ENCODE data around the gene GRM5. TPM values are rescaled to one million over a fixed set of nuclear protein-coding genes. Genes with fewer than 3 reads are reported as not detected.

Gene GRM5
- total and polyA plus RNA-seq, 2 donors (not counting 1 experiment from before 2014, with no cell fraction given): not detected

GRCh38 chr11:88701816-88702215 is 364.0 kb downstream of the GRM5 start:
- H3K4me2 ChIP-seq (replicated peaks; ENCODE audit: low read depth, low read length, poor library complexity, severe bottlenecking): no peak overlapping the region
- Mint-ChIP-seq H3K4me3 (no peak overlapping the region), H3K4me1 (no peaks in the 10 kb centered on the region), H3K27ac (no peak overlapping the region), H3K27me3 (no peaks in the 10 kb centered on the region), H3K9me3 (ENCODE audit: insufficient read depth) (no peaks in the 10 kb centered on the region)
- no peaks in the 10 kb centered on the region for H3K36me3 ChIP-seq (replicated peaks in 1 of 2; ENCODE audit: control extremely low read depth in 1 of 2, control insufficient read depth in 1 of 2, extremely low read depth in 1 of 2, insufficient read depth in 2 of 2, low read length in 1 of 2)
- TF ChIP-seq EZH2 (IDR thresholded peaks at IDR 0.05; ENCODE audit: borderline replicate concordance, insufficient read depth, low read depth, low read length, poor library complexity, severe bottlenecking): no peak
- TF ChIP-seq CTCF (IDR thresholded peaks at IDR 0.05): no peak
- H3K9ac ChIP-seq (ENCODE audit: low read length): no peak overlapping the region
- H3K79me2 ChIP-seq (ENCODE audit: control insufficient read depth, insufficient read depth, low read length): no peaks in the 10 kb centered on the region
- H2AFZ ChIP-seq (ENCODE audit: insufficient read depth, low read depth, low read length, poor library complexity, severe bottlenecking): no peak overlapping the region
- no peak overlapping the region for H3K4me3 ChIP-seq (ENCODE audit: control extremely low read depth in 1 of 5, extremely low read depth in 1 of 5, insufficient read depth in 1 of 5, low read depth in 2 of 5, low read length in 4 of 5)
- ChIA-PET CTCF (no interaction called here), POLR2A (no interaction called here)
- H4K20me1 ChIP-seq (ENCODE audit: control insufficient read depth, insufficient read depth, low read length, poor library complexity, severe bottlenecking): no peaks in the 10 kb centered on the region
- no peaks in the 10 kb centered on the region for H3K9me3 ChIP-seq (ENCODE audit: control extremely low read depth in 1 of 3, control insufficient read depth in 2 of 3, insufficient read depth in 1 of 3, low read length in 2 of 3)
- H3K27me3 ChIP-seq (replicated peaks in 1 of 4; ENCODE audit: control extremely low read depth in 1 of 4, control insufficient read depth in 3 of 4, insufficient read depth in 4 of 4, low read length in 3 of 4): no peaks in the 10 kb centered on the region
- WGBS (ENCODE audit: insufficient coverage): no CpG with 5 or more reads among the region's 2 CpGs
- no peak for ATAC-seq (ENCODE audit: low read depth)
- DNase-seq: no peak
- no peaks in the 10 kb centered on the region for H3K4me1 ChIP-seq (ENCODE audit: control insufficient read depth in 2 of 2, insufficient read depth in 2 of 2, low read length in 2 of 2)
- intact Hi-C loops (cut with micrococcal nuclease): no loop called here
- H3K27ac ChIP-seq (ENCODE audit: low read length in 2 of 2): no peak overlapping the region

- Histone ChIP-seq H3K36me3 (replicated peaks in 1 of 2; ENCODE audit: control extremely low read depth in 1 of 2, control insufficient read depth in 1 of 2, extremely low read depth in 1 of 2, insufficient read depth in 2 of 2, low read length in 1 of 2) (no peaks in the 10 kb centered on the region), H2AFZ (ENCODE audit: insufficient read depth, low read depth, low read length, poor library complexity, severe bottlenecking) (no peak overlapping the region), H3K9me3 (ENCODE audit: control extremely low read depth in 1 of 3, control insufficient read depth in 2 of 3, insufficient read depth in 1 of 3, low read length in 2 of 3) (no peaks in the 10 kb centered on the region), H3K4me2 (replicated peaks; ENCODE audit: low read depth, low read length, poor library complexity, severe bottlenecking) (no peak overlapping the region), H3K79me2 (ENCODE audit: control insufficient read depth, insufficient read depth, low read length) (no peaks in the 10 kb centered on the region), H3K9ac (ENCODE audit: low read length) (no peak overlapping the region), H3K27me3 (replicated peaks in 1 of 4; ENCODE audit: control extremely low read depth in 1 of 4, control insufficient read depth in 3 of 4, insufficient read depth in 4 of 4, low read length in 3 of 4) (no peaks in the 10 kb centered on the region), H3K4me3 (ENCODE audit: control extremely low read depth in 1 of 5, extremely low read depth in 1 of 5, insufficient read depth in 1 of 5, low read depth in 2 of 5, low read length in 4 of 5) (no peak overlapping the region), H4K20me1 (ENCODE audit: control insufficient read depth, insufficient read depth, low read length, poor library complexity, severe bottlenecking) (no peaks in the 10 kb centered on the region), H3K4me1 (ENCODE audit: control insufficient read depth in 2 of 2, insufficient read depth in 2 of 2, low read length in 2 of 2) (no peaks in the 10 kb centered on the region), H3K27ac (ENCODE audit: low read length in 2 of 2) (no peak overlapping the region)
- CTCF ChIA-PET: no interaction called here
- no peak for DNase-seq
- H3K4me3 Mint-ChIP-seq: no peak overlapping the region
- no peak for ATAC-seq (ENCODE audit: low read depth)
- TF ChIP-seq CTCF (IDR thresholded peaks at IDR 0.05) (no peak), EZH2 (IDR thresholded peaks at IDR 0.05; ENCODE audit: borderline replicate concordance, insufficient read depth, low read depth, low read length, poor library complexity, severe bottlenecking) (no peak)
- H3K4me1 Mint-ChIP-seq: no peaks in the 10 kb centered on the region
- no peaks in the 10 kb centered on the region for H3K27me3 Mint-ChIP-seq
- POLR2A ChIA-PET: no interaction called here
- H3K9me3 Mint-ChIP-seq (ENCODE audit: insufficient read depth): no peaks in the 10 kb centered on the region
- no CpG with 5 or more reads among the region's 3 CpGs for WGBS (ENCODE audit: insufficient coverage)
- intact Hi-C loops (cut with micrococcal nuclease): no loop called here
- no peak overlapping the region for H3K27ac Mint-ChIP-seq
Measured at GRCh38 chr11:88697139-88697538, 368.6 kb downstream of the GRM5 start.
